Measurements from ENCODE around the gene ANKHD1.

DNA sequence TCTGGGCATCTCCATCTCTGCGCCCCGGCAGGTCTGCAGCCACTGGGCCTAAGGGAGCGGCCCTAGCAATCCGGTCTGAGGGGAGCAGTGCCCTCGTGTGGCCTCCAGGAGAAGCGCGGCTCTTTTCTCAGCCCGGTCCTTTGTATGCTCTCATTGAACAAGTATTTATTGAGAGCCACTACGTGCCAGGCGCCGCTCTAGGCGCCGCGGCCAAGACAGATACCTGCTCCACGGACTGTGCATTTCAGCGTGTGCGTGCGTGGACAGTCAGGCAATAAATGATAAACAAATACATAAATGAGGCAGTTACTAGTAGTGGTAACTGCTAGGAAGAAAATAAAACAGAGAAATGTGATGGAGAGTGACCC lies 43.9 kb upstream of the ANKHD1 start:
- TF ChIP-seq FOXK2 (conservative IDR thresholded peaks at IDR 0.05 in 1 of 2, IDR thresholded peaks at IDR 0.05 in 1 of 2; ENCODE audit: low read depth in 2 of 2) (no peak), POLR2AphosphoS2 (IDR thresholded peaks at IDR 0.05; ENCODE audit: low read length) (no peak), NFE2 (IDR thresholded peaks at IDR 0.05; ENCODE audit: low read depth) (no peak), ZNF224 (CRISPR knock-in tag; IDR thresholded peaks at IDR 0.05) (no peak), CHD2 (IDR thresholded peaks at IDR 0.05; ENCODE audit: low read depth, low read length) (no peak), ZNF212 (CRISPR knock-in tag; IDR thresholded peaks at IDR 0.05) (no peak), MEF2A (IDR thresholded peaks at IDR 0.05; ENCODE audit: control insufficient read depth, low read depth, low read length) (no peak), ZNF431 (CRISPR knock-in tag; IDR thresholded peaks at IDR 0.05) (no peak), CREB1 (IDR thresholded peaks at IDR 0.05) (no peak), CREB1 (CRISPR knock-in tag; IDR thresholded peaks at IDR 0.05) (0 out of 2 replicates have a peak, but pooled peaks have one; percentile 31), TCF7L2 (IDR thresholded peaks at IDR 0.05; ENCODE audit: low read depth, low read length) (no peak), ZNF778 (CRISPR knock-in tag; IDR thresholded peaks at IDR 0.05) (no peak), NFE2L1 (tag; IDR thresholded peaks at IDR 0.05; ENCODE audit: borderline replicate concordance, low read depth) (no peak)
- TF ChIP-seq, protein P1, sequence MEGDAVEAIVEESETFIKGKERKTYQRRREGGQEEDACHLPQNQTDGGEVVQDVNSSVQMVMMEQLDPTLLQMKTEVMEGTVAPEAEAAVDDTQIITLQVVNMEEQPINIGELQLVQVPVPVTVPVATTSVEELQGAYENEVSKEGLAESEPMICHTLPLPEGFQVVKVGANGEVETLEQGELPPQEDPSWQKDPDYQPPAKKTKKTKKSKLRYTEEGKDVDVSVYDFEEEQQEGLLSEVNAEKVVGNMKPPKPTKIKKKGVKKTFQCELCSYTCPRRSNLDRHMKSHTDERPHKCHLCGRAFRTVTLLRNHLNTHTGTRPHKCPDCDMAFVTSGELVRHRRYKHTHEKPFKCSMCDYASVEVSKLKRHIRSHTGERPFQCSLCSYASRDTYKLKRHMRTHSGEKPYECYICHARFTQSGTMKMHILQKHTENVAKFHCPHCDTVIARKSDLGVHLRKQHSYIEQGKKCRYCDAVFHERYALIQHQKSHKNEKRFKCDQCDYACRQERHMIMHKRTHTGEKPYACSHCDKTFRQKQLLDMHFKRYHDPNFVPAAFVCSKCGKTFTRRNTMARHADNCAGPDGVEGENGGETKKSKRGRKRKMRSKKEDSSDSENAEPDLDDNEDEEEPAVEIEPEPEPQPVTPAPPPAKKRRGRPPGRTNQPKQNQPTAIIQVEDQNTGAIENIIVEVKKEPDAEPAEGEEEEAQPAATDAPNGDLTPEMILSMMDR (IDR thresholded peaks at IDR 0.05 in 2 of 3, conservative IDR thresholded peaks at IDR 0.05 in 1 of 3; ENCODE audit: insufficient read depth in 2 of 3, low read depth in 1 of 3, low read length in 3 of 3) = peak; percentile 94
- TF ChIP-seq, protein P2, sequence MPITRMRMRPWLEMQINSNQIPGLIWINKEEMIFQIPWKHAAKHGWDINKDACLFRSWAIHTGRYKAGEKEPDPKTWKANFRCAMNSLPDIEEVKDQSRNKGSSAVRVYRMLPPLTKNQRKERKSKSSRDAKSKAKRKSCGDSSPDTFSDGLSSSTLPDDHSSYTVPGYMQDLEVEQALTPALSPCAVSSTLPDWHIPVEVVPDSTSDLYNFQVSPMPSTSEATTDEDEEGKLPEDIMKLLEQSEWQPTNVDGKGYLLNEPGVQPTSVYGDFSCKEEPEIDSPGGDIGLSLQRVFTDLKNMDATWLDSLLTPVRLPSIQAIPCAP (CRISPR knock-in tag; IDR thresholded peaks at IDR 0.05; ENCODE audit: borderline replicate concordance) = no peak
